Smooth muscle cell of the brain vasculature (primary cell): ENCODE measurements around the gene LYRM1.
"Not testable (repeated sequence)": the region's sequence is repeated elsewhere in the genome, so short reads cannot be mapped to it uniquely, and the experiment has no call there.

ENCODE experiments used
- DNase-seq: peaks from one replicate; pipeline ENCODE4 v3.0.0-alpha.2; 2012; ENCODE audit warnings: low read depth, low spot score

Gene LYRM1

GRCh38 chr16:20973201-20973600 is 72.6 kb downstream of the LYRM1 start:
- DNase-seq: not testable (repeated sequence)
